Esophagus mucosa (tissue), 1 donor: ENCODE data around the gene ALPL. TPM values are rescaled to one million over a fixed set of nuclear protein-coding genes. Genes with fewer than 3 reads are reported as not detected.
"Not testable (repeated sequence)": the region's sequence is repeated elsewhere in the genome, so short reads cannot be mapped to it uniquely, and the experiment has no call there.

Experiments
- ATAC-seq: fragments of 200-7000 bp; cut with Tn5 transposase; one replicate; pipeline ENCODE4 v1.9.1; 2020
- total RNA-seq: library from RNA; stranded (reverse); gene quantifications from one replicate; pipeline ENCODE4 v1.2.4, GENCODE V29; 2023
- donor health status: DM: yes; HTN: yes; CAD: no.

The ALPL gene
- total RNA-seq, 1 donor from 2014 or later = 3.6 TPM

DNA sequence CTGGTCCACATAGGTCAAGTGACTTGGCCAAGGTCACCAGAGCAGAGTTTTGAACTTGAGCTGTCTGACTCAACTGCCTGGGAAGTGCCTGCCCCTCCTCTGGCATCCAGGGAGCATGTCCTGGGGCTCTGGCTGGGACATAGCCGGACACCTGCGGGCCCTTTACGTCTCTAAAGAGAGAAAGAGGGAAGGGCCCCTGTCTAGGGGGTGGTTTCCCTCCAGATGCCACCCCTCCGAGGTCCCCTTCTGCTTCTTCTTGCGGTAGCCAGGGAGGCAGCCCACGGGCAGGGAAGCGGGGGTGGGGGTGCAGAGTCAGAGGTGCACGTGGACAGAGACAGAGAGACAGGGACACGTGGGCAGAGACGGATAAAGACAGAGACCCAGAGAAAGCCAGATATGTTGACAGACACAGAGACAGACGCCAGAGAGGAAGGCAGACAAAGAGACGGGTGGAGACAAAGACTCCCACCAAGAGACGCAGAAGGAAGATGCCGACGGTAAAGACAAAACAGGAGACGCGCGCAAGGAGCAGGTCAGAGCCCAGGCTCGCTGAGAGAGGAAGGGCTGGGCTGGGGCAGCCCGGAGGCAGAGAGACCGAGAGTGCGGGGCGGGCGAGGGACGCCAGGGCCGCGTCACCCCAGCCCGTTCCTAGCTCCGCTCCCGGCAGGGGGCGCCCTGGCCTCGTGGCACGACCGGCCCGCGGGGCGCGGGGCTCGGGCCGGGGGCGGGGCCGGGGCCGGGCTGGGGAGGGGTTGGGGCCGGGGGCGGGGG, 458 bp upstream of the ALPL start:
- ATAC-seq = peak; percentile 81

GRCh38 chr1:21510113-21510493, 880 bp downstream of the ALPL start:
- no peak for ATAC-seq

DNA sequence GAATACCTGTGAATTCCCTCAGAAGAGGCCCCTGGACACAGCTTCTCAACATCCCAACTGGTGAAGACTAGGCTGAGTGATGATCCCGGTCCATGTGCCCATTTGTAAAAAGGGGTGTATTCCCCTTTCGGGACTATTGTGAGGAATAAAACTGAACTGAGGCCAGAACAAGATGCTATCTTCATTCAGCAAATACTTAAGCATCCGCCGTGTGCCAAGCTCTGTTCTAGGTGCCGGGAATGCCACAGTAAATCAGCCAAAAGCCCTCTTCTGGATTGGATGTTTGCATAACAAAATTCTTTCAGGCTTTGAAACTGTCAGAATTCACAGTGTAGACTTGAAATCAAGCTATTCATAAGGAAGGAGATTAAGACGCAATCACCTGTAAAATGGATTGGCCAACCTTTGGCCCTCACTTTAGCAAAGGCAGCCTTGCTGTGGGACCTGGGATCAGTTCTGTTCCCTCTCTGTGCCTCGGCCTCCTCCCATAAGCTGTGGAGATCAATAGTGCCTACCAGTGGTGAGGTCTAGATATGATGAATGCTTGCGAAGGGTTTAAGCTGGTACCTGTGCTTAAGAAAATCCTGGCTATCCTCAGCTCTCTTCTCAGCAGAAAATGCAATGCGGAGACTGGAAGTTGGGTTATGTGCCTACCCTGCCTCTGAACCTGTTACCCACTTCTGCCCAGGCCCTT, 1.8 kb downstream of the ALPL start:
- ATAC-seq = no peak

DNA sequence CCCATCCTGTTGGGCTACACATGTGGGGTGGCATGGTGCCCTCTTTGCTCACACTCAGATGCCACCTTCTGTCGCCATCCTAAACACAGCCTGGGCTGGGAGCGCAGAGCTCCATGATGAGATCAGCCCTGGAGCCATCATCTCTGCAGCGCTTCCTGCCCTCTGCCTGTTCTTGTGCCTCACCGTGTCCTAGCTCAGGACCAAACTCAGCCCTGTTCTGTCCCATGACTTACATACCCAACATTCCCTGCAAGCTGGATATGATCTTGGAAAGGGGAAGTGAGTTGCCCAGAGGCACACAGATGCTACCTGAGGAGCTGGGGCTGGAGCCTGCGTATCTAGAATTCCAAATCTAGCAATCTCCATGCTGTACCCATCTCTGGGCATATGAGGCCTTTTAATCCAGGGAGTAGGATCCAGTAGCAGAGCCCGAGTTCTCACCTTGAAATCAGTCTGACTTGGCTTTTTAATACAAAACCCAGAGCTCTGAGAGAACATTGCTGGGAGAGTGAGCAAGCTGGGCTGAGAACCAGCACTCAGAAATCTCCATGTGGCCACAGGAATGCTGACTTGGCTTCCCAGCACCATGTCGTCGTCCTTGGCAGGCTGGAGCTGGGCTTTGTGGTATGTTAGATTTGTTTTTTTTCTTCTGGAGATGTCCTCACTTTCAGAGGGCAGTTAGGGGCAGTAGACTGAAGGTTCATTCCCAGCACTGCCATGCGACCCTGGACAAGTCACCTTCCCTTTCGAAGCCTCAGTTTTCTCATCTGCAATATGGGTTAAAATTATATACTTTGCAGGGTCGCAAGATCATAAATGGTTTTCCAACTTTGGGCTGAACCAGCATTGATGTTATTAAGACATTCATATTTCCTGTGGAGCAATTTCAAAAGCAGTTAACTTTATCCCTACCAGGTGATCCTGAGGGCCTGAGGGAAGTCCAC, 2.6 kb downstream of the ALPL start:
- ATAC-seq = no peak

GRCh38 chr1:21514245-21514644, 5.0 kb downstream of the ALPL start:
- ATAC-seq = peak; percentile 10

DNA sequence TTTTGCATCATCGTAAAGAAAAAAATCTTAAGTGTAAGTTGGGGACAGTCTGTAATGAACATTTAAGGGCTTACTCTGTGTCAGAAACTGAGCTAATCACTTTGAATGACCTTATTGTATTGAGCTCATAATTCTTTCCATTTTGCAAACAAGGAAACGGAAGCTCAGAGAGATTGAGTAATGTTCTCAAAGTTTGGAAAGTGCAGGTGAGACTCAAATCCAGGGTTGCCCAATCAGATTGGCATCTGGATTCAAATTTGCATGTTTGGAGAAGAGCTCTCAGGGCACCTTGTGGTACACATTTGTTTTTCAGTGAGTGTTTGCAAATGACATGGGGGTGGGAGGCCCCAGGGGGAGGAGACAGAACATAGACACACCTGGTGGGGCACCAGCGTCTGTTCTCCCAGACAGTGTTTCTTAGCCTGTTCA, 8.0 kb downstream of the ALPL start:
- peak; percentile 76 for ATAC-seq

DNA sequence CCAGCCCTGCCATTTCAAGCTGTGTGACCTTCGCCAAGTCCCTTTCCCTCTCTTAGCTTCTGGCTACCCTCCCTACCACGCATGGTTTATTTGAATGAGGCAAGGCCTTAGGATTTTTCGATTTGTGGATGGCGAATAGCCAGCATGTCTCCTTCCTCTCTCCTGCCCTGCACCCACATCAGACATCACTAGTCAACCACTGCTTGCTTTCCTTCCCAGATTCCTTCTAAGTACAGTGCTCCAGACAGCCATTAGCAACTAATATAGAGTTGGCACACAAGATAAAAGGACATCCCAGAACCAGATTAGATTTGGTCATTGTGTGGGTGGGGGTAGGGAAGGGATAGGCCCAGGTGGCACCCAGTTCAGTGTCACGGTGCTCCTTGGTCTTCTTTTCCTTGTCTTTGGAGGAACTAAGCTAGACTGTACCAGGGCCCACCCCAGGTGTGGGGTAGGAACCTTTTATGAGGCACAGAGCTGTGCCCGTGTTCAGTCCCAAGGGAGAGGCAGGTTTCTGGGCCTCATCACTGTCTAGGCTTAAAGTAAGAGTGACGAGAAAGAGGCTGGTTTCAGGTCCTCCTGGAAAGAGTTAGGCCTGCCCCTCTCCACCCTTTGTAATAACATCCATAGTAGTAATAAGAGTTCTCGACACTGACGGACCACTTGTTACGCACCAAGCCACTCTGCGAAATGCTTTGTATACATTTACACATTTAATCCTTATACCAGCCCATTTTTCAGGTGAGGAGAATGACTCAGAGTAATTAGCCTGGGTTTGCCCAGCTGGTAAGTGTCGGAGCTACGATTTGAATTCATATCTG, 8.6 kb downstream of the ALPL start:
- peak; percentile 19 for ATAC-seq

GRCh38 chr1:21518774-21519455, 9.7 kb downstream of the ALPL start:
- ATAC-seq = no peak

- ATAC-seq = not testable (repeated sequence)
These were observed 10.4 kb downstream of the ALPL start for GRCh38 chr1:21519486-21520070.

- ATAC-seq = no peak
These were observed 11.9 kb downstream of the ALPL start for GRCh38 chr1:21520899-21521716.

GRCh38 chr1:21521717-21522060, 12.5 kb downstream of the ALPL start:
- no peak for ATAC-seq

DNA sequence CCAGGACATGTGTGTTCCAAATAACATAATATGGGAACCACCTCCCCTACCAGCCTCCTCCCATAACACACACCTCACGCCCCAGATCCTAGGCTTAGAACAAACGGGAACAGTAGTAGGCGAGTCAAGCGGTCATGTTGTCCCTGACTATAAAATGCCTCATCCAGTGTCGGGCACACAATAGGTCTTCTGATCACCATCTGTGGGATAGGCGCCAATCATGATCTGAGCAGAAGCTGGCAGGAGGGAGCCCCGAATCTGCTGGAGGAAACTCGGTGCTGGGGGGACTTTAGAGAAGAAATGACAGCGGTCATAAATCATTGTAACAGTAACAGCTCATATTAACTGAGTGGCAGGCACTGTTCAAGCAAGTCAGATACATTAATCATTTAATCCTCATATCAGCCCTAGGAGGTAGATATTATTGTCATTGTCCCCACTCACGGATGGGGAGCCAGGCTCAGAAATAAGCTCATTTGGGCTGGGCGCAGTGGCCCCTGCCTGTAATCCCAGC, 13.4 kb downstream of the ALPL start:
- ATAC-seq = peak; percentile 10

DNA sequence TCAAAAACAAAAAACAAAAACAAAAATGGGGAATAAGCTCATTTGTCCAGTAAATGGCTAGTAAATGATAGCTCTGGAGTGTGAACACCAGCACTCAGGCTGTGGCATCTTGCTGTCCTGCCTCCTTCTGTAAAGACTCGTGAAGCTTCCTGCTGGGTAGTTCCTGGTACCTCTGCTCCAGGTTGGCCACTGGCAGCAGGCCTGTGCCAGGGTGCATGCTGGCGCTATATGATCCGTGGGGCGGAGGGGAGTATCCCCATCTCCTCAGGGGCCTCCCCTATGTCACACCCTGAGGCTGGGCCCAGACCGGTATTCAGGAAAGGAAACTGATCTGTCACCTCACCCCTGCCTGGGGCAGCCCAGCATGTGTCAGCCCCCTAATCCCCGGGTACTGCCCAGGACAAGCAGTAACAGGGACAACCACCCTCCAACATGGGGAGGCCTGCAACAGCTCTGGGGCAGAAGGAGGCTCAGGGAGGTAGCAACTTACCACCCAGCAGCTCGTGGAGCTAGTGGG, 14.1 kb downstream of the ALPL start:
- ATAC-seq = peak; percentile 96

DNA sequence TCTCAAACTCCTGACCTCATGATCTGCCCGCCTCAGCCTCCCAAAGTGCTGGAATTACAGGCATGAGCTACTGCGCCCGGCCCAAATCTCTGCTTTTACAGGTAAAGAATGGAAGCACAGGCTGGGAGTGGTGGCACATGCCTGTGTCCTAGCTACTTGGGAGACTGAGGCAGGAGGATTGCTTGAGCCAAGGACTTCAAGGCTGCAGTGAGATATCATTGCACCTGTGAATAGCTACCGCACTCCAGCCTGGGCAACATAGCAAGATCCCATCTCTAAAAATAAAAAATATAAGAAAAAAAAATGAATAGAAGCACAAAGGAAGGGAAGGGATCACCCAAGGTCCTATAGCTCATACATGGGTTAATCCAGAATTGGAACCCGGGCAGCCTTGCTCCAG, 15.0 kb downstream of the ALPL start:
- no peak for ATAC-seq

- no peak for ATAC-seq
These were observed 15.6 kb downstream of the ALPL start for GRCh38 chr1:21524686-21525339.

DNA sequence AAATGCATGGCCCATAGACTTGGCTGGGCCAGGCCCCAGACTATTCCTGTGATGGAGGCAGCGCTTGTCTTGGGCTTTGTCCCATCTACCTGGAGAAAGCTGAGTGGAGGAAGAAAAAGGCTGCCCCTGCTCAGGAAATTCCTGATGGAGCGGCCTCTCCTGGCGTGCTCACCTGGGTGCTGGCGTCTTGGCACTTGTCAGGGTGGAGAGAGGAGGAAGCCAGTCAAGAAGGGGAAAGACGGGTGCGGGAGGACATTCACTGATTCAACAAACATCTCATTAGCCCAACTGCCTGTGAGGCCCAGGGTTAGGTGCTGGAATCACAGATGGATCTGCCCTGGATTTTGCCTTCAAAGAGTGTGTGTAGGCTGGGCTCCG, 16.1 kb downstream of the ALPL start:
- ATAC-seq = no peak

DNA sequence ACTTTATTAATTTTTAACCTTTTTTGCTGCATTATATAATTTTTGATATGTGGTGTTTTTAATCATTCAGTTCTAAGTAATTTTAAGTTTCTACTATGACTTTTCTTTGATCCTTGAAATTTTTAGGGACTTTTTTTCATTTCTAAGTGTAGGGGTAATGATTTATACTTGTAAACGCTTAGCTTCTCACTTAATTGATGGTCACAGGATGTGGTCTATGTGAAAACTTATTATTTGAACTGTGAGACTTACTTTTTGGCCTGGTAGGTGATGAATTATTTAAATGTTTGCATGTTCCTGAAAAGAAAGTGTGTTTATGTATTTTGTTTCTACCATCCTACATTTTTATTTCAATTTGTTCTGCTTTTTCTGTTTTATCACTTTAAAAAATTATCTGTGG, 17.2 kb downstream of the ALPL start:
- ATAC-seq = no peak

GRCh38 chr1:21530368-21531016, 21.3 kb downstream of the ALPL start:
- ATAC-seq = no peak

DNA sequence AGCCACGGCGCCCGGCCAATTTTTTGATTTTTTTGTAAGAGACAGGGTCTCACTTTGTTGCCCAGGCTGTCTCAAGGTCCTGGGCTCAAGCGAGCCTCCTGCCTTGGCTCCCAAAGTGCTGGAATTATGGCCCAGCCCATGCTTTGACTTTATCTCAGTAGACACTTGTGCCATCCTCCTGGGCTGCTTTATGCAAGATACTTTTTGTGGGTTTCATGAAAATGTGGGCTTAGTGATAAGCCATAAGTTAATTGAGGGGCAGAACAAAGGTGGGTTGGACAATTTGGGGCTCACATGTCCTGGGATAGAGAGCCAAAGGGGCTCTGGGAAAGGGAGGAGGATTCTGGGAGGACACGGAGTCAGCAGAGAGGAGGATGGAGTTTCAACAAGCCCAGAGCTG, 22.0 kb downstream of the ALPL start:
- ATAC-seq = no peak
